GM18951 (cell line): Measurements from ENCODE around the gene ARHGAP10.

Source experiments
- POLR2A ChIP-seq: IDR thresholded peaks from 4 replicates; pipeline ENCODE4 v1.6.1; 2011; ENCODE audit warnings: mild to moderate bottlenecking; ENCODE audit not compliant: insufficient read length, insufficient read depth; ENCODE audit errors: extremely low read depth
- in situ Hi-C: fragments of 300-500 bp; cut with MboI; formaldehyde crosslinking; loops from one replicate; pipeline ENCODE4 v1.12.0; 2022; ENCODE audit warnings: low sequenced_read_pairs, mixed read lengths, inconsistent platforms; ENCODE audit not compliant: unreplicated experiment

The ARHGAP10 gene

GRCh38 chr4:148101790-148102189 lies 369.9 kb downstream of the ARHGAP10 start:
- no peak for TF ChIP-seq POLR2A
- in situ Hi-C loops = no loop called here

GRCh38 chr4:148103597-148104355 lies 371.9 kb downstream of the ARHGAP10 start:
- TF ChIP-seq POLR2A = no peak
- in situ Hi-C loops = no loop called here

- in situ Hi-C loops = no loop called here
- no peak for TF ChIP-seq POLR2A
These were observed 376.9 kb downstream of the ARHGAP10 start for GRCh38 chr4:148108766-148109165.

- in situ Hi-C loops = no loop called here
- TF ChIP-seq POLR2A = no peak
These were observed 377.3 kb downstream of the ARHGAP10 start for GRCh38 chr4:148109216-148109615.

- in situ Hi-C loops = no loop called here
- no peak for TF ChIP-seq POLR2A
These were observed 378.3 kb downstream of the ARHGAP10 start for GRCh38 chr4:148110169-148110568.

- no peak for TF ChIP-seq POLR2A
- in situ Hi-C loops = no loop called here
These were observed 380.5 kb downstream of the ARHGAP10 start for GRCh38 chr4:148112231-148112982.

- TF ChIP-seq POLR2A = no peak
- in situ Hi-C loops = no loop called here
These were observed 382.5 kb downstream of the ARHGAP10 start for GRCh38 chr4:148114436-148114835.

GRCh38 chr4:148116264-148116663 lies 384.4 kb downstream of the ARHGAP10 start:
- in situ Hi-C loops = no loop called here
- no peak for TF ChIP-seq POLR2A

GRCh38 chr4:148116969-148117368 lies 385.1 kb downstream of the ARHGAP10 start:
- no peak for TF ChIP-seq POLR2A
- in situ Hi-C loops = no loop called here

GRCh38 chr4:148118179-148118578 lies 386.3 kb downstream of the ARHGAP10 start:
- no peak for TF ChIP-seq POLR2A
- in situ Hi-C loops = no loop called here

- TF ChIP-seq POLR2A = no peak
- in situ Hi-C loops = no loop called here
These were observed 386.7 kb downstream of the ARHGAP10 start for GRCh38 chr4:148118633-148119032.

GRCh38 chr4:148120216-148120615 lies 388.3 kb downstream of the ARHGAP10 start:
- no peak for TF ChIP-seq POLR2A
- in situ Hi-C loops = no loop called here
